ENCODE results near the gene SLIT1.

SLIT1 gene

DNA sequence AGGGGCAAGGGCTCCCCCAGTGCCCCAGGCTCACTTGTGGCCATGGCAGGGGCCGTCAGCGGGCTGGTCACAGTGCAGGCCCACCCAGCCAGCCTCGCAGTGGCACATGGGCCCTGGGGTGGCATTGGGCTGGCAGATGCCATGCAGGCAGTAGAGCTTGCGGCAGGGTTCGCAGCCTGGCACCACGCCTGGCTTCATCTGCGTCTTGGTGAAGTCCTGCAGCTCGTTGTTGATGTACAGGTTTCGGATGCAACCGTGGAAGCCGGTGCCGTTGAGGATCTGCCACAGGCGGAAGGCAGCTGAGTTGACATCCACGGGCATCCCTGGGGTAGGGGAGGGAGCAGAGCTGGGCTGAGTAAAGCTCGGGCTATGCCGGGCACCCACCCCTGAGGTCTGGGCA, 183.1 kb downstream of the SLIT1 start:
- Histone ChIP-seq H3K36me3 (ENCODE audit: low read length) (0 out of 2 replicates have a peak, but pooled peaks cover 6% of the 10 kb centered on the region), H3K4me3 (ENCODE audit: insufficient read depth, low read length, poor library complexity, severe bottlenecking) (no peak overlapping the region), H3K79me2 (ENCODE audit: insufficient read depth, low read length) (no peaks in the 10 kb centered on the region), H3K27me3 (ENCODE audit: low read length) (no peaks in the 10 kb centered on the region), H2AFZ (ENCODE audit: low read depth, low read length, severe bottlenecking) (no peak overlapping the region), H3K9me2 (replicated peaks; ENCODE audit: insufficient read depth, low read length) (no peaks in the 10 kb centered on the region), H3K27ac (ENCODE audit: low read depth, low read length) (no peak overlapping the region), H3K9ac (ENCODE audit: low read length) (no peak overlapping the region), H3F3A (ENCODE audit: insufficient read depth) (no peaks in the 10 kb centered on the region), H3K9me3 (ENCODE audit: insufficient read depth, low read length) (peaks cover 15% of the 10 kb centered on the region; the same call in 1 of the 2 replicates), H4K20me1 (ENCODE audit: low read depth, low read length) (no peaks in the 10 kb centered on the region), H3K4me2 (ENCODE audit: low read depth, low read length, poor library complexity, severe bottlenecking) (no peak overlapping the region)
- TF ChIP-seq CTCF (IDR thresholded peaks at IDR 0.05; ENCODE audit: insufficient read depth, low read length, poor library complexity, severe bottlenecking) (no peak), EZH2phosphoT487 (conservative IDR thresholded peaks at IDR 0.05; ENCODE audit: low read length) (no peak)

DNA sequence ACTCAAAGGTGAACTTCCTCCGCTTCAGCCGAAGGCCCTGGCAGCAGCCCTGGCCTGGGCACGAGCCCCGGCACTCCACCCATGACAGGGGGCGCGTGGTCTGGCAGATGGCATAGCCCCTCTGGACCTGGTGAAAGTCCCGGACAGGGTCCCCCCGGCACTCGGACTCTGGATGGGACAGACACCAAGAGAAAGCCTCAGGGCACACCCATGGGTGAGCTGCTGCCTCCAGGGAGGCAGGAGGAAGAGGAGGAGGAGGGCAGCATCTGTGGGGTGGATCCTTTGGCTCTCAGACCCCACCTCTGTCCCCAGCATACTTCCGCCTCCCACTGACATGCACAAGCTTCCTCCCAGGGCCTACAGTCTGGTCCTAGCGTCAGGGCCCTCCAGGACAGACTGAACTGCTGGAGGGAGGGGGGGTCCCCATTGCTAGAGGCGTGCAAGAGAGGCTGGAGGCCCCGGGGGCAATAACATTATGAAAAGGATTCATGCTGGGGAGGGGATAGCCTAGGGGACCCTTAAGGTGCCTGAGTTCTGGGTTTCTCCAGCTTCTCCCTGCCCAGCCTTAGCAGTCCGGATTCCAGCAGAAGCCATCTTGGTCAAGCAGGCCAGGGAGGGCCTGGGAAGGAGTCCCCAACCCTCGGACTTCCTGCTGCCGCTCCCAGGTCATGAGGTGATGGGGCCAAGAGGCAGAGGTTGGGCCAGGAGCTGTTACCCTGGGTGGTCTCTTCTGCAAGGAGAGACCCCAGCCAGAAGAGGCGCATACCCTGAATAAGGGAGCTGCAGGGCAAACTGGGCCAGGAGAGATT, 184.4 kb downstream of the SLIT1 start:
- Histone ChIP-seq H3K9me3 (ENCODE audit: insufficient read depth, low read length) (0 out of 2 replicates have a peak, but pooled peaks cover 2% of the 10 kb centered on the region), H3K9me2 (replicated peaks; ENCODE audit: insufficient read depth, low read length) (no peaks in the 10 kb centered on the region), H2AFZ (ENCODE audit: low read depth, low read length, severe bottlenecking) (no peak overlapping the region), H3F3A (ENCODE audit: insufficient read depth) (no peaks in the 10 kb centered on the region), H3K27me3 (ENCODE audit: low read length) (no peaks in the 10 kb centered on the region), H3K4me2 (ENCODE audit: low read depth, low read length, poor library complexity, severe bottlenecking) (no peak overlapping the region), H3K36me3 (ENCODE audit: low read length) (no peaks in the 10 kb centered on the region), H3K27ac (ENCODE audit: low read depth, low read length) (no peak overlapping the region), H3K9ac (ENCODE audit: low read length) (no peak overlapping the region), H4K20me1 (ENCODE audit: low read depth, low read length) (no peaks in the 10 kb centered on the region), H3K79me2 (ENCODE audit: insufficient read depth, low read length) (no peaks in the 10 kb centered on the region), H3K4me3 (ENCODE audit: insufficient read depth, low read length, poor library complexity, severe bottlenecking) (no peak overlapping the region)
- no peak for TF ChIP-seq EZH2phosphoT487 (conservative IDR thresholded peaks at IDR 0.05; ENCODE audit: low read length)
- TF ChIP-seq CTCF (IDR thresholded peaks at IDR 0.05; ENCODE audit: insufficient read depth, low read length, poor library complexity, severe bottlenecking) = no peak

DNA sequence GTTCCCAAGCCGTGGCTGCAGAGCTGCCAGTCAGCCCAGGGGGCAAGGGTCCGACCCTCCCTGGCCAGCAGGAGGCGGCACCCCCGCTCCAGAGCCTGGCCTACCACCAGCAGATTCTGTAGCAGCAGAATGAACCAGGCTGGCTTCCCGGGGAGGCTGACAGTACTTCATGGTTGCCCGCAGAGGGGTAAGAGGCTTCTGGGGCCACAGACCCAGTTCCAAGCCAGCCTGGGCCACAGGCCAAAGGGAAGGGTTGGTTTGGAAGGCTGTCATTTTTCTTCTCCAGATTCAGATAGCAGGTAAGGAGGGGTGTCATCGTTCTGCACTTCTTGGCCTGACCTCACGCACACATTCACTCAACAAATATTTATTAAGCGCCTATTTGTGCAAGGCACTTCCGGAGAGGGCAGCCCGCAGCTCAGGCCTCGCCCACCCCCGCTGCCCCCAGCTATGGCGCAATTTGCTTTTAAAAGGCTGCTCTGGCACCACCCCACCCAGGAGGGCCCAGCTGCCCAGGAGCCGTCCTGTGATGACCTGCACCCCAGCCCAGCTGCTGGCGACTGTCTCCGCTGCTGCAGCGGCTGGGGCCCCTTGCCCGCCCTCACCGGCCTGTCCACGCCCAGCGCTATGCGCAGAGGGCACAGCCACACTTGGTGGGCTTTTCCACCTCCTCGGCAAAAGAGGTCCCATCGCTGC, 185.1 kb downstream of the SLIT1 start:
- Histone ChIP-seq H4K20me1 (ENCODE audit: low read depth, low read length) (no peaks in the 10 kb centered on the region), H3K79me2 (ENCODE audit: insufficient read depth, low read length) (no peaks in the 10 kb centered on the region), H3K27ac (ENCODE audit: low read depth, low read length) (no peak overlapping the region), H3K9me3 (ENCODE audit: insufficient read depth, low read length) (no peaks in the 10 kb centered on the region), H3K4me2 (ENCODE audit: low read depth, low read length, poor library complexity, severe bottlenecking) (no peak overlapping the region), H3K9ac (ENCODE audit: low read length) (no peak overlapping the region), H3K36me3 (ENCODE audit: low read length) (no peaks in the 10 kb centered on the region), H3K9me2 (replicated peaks; ENCODE audit: insufficient read depth, low read length) (no peaks in the 10 kb centered on the region), H3K4me3 (ENCODE audit: insufficient read depth, low read length, poor library complexity, severe bottlenecking) (no peak overlapping the region), H3F3A (ENCODE audit: insufficient read depth) (no peaks in the 10 kb centered on the region), H2AFZ (ENCODE audit: low read depth, low read length, severe bottlenecking) (no peak overlapping the region), H3K27me3 (ENCODE audit: low read length) (no peaks in the 10 kb centered on the region)
- TF ChIP-seq CTCF (IDR thresholded peaks at IDR 0.05; ENCODE audit: insufficient read depth, low read length, poor library complexity, severe bottlenecking) = no peak
- TF ChIP-seq EZH2phosphoT487 (conservative IDR thresholded peaks at IDR 0.05; ENCODE audit: low read length) = no peak

Data from SU-DHL-6 (cell line).